Breast epithelium (tissue), 3 donors: ENCODE measurements around the gene TATDN2.

Source experiments
- POLR2A ChIP-seq: fragments of 450-650 bp; IDR thresholded peaks from one replicate; pipeline ENCODE4 v1.6.1; 2016; ENCODE audit warnings: antibody characterized with exemption, mild to moderate bottlenecking, moderate library complexity
- POLR2AphosphoS5 ChIP-seq, 3 donors: sonication (generic); formaldehyde crosslinking; IDR thresholded peaks; one replicate each; pipeline ENCODE4 v1.6.1; 2017; ENCODE audit warnings: antibody characterized with exemption in 3 of 3
- TF ChIP-seq, protein P1 (sequence below), 3 donors: fragments of 450-650 bp; IDR thresholded peaks; one replicate each; pipeline ENCODE4 v1.5.1; 2016 to 2017; ENCODE audit warnings: antibody characterized with exemption in 3 of 3, mild to moderate bottlenecking in 3 of 3, moderate library complexity in 3 of 3

DNA sequence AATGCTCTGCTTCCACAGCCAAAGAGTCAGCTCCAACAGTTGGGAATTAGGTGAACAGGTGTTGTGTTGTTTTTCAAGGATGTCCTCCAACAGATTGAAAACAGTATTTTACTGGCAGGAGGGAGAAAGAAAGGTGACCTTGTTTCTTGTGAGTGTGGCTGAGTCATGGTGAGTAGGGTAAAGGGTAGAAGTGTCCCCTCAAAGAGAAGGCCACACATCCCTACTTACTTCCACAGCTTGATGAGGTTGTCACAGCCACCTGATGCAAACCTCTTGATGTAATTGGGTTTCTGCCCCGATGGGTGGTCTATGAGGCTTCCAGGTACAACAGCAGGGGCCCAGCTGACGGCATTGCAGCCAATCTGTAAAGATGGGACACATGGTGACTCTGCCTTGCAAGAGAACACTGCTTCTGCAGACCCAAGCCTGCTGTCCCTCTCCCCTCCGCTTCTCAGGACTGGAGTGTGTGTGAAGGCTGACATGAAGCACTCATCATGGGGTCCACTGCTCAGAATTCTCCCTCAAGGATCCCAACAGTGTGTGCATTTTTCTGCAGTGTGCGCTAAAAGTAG lies 57.2 kb downstream of the TATDN2 start:
- TF ChIP-seq, protein P1, sequence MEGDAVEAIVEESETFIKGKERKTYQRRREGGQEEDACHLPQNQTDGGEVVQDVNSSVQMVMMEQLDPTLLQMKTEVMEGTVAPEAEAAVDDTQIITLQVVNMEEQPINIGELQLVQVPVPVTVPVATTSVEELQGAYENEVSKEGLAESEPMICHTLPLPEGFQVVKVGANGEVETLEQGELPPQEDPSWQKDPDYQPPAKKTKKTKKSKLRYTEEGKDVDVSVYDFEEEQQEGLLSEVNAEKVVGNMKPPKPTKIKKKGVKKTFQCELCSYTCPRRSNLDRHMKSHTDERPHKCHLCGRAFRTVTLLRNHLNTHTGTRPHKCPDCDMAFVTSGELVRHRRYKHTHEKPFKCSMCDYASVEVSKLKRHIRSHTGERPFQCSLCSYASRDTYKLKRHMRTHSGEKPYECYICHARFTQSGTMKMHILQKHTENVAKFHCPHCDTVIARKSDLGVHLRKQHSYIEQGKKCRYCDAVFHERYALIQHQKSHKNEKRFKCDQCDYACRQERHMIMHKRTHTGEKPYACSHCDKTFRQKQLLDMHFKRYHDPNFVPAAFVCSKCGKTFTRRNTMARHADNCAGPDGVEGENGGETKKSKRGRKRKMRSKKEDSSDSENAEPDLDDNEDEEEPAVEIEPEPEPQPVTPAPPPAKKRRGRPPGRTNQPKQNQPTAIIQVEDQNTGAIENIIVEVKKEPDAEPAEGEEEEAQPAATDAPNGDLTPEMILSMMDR (IDR thresholded peaks at IDR 0.05) = no peak
- TF ChIP-seq POLR2A = no peak
- TF ChIP-seq POLR2AphosphoS5 (IDR thresholded peaks at IDR 0.05) = no peak
